GM18517 (cell line): ENCODE results near the gene STON1.
"Not testable (repeated sequence)": the region's sequence is repeated elsewhere in the genome, so short reads cannot be mapped to it uniquely, and the experiment has no call there.

ENCODE experiments used
- ATAC-seq: cut with Tn5 transposase; IDR thresholded peaks from one replicate; pipeline ENCODE4 v1.9.1; 2021; ENCODE audit warnings: mild to moderate bottlenecking, moderate library complexity; ENCODE audit not compliant: unreplicated experiment

The STON1 gene

DNA sequence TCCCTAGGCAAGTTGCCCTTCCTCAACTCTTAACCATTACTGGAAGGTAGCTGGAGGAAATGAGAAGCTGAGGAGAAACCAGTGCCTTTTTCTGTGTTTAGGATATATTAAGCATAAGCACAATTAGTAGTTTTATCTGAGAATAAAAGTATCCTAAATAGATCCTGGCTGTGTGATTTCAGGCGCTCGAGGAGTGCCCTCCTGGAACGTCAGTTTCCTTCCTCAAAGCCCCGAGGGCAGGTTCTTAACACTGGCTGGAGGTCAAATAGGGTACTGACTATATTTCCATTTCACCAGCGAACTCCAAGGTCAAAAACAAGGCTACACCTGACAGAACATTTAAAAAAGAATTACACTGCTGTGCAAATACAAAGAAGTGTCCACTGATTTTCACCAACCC, 1.5 kb upstream of the STON1 start:
- ATAC-seq = no peak

GRCh38 chr2:48529194-48529593, 760 bp upstream of the STON1 start:
- no peak for ATAC-seq

DNA sequence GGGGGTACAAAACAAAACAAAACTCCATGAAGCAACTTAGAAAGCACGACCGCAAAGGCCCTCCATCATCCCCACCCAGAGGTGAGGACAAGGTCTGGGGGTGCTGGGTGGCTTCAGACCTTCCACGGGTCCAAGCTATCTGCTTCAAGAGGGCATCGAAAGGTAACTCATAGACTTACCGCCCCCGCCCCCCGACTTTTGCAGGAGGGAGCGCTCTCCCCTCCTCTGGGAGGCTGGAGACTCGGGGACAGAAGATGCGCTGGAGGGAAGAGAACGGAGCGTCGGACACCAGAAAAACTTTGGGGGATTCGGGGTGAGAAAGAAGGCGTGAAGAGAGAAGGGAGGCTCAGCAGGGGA, 300 bp upstream of the STON1 start:
- no peak for ATAC-seq

DNA sequence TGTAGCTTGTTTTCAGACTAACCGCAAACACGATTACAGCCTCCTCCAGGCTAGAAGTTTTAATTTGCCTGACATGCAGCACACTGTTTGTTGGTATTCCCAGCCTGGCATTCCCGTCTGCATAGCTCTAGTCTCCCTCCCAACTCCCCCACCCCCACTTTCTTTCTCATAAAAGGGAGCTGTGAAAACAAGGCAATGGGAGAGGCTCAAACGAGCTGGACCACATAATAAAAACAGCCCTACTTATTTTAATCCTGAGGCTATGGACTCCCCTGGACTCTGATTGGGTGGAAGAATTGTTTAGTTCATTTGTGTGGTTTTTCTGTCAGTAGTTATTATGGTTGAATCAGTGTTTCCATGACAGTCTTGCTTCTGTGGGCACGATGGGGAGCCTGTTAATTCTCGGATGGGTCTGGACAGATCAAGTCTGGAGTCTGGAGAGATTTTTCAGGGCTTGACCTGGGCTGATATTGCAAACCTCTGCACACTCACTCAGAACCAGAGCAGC, 1.2 kb downstream of the STON1 start:
- ATAC-seq = no peak

- no peak for ATAC-seq
These were observed 2.2 kb downstream of the STON1 start for GRCh38 chr2:48532174-48532573.

GRCh38 chr2:48532824-48533223, 2.9 kb downstream of the STON1 start:
- no peak for ATAC-seq

DNA sequence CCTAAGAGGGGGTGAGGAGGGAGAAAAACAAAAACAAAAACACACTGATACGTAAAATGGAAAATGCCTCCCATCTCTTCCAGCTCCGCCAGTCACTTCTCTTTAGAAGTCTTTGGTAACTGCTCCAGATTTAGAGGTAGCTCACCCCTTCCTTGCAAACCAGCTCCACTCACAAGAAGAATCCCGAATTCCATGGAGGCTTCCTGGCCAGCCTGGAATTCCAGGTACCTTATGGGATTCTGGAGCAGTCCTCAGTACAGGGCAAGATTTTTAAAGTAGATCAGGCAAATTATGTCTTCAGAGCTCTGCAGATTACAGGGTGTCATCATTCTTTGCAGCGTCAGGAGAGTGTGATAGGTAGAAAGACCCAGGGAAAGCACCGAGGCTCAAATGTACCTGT, 4.8 kb downstream of the STON1 start:
- ATAC-seq = no peak

DNA sequence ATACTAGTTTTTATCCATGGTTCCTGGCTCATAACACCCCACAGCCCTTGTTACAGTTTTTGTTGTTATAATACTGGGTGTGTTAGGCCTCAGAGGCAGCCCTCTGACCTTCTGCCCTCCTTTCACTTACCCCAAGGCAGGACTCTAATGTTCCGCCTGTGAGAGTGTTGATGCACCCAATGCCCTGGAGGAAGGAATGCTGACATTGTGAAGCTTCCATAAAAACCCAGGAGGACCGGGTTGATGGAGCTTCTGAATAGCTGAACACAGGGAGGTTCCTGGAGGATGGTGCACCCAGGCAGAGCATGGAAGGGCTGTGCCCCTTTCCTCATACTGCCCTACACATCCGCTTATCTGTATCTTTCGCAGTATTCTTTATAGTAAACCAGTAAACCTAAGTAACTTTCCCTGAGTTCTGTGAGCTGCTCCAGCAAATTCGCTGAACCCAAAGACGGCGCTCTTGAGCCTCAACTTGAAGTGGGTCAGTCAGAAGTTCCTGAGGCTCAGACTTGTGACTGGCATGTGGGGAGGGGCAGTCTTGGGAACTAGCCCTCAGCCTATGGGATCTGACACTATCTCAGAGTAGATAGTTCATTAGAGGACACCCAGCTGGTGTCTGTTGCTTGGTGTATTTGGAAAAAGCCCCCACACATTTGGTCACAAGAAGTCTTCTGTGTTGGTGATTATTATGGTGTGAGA, 10.4 kb downstream of the STON1 start:
- no peak for ATAC-seq

DNA sequence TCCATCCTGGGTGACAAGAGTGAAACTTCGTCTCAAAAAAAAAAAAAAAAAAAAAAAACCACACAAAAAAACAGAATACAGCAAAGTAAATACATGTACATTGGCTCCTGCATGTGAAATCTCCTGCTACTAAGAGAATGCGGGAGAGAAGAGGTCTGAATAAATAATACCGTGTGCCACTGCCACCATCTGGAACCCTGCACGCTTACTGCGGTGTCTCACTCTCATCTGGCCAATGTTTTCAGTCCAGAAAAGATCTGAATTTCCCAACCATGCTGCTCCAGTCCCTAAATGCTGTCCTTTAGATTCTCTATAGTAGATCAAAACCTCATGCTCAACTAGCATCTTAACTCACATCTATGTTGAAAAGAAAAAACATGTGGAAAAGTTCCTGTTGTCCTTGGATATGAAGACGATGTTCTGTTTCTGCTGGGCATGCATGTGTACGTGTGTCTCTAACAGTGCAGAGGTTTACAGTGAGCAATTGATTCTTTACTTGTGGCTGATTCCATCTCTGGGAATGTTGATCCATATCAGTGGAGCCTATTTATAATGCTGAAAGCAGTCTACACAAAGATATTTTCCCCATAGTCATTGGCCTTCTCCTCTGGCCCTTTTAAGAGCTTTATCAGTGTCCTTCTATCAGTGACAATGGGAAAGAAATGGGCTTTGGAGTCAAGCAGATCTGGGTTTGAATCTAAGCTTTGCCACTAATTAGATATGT, 11.9 kb downstream of the STON1 start:
- ATAC-seq = no peak

- no peak for ATAC-seq
These were observed 13.9 kb downstream of the STON1 start for GRCh38 chr2:48543895-48544294.

- no peak for ATAC-seq
These were observed 15.3 kb downstream of the STON1 start for GRCh38 chr2:48545244-48545643.

GRCh38 chr2:48548840-48549239, 18.9 kb downstream of the STON1 start:
- ATAC-seq = no peak

- no peak for ATAC-seq
These were observed 20.0 kb downstream of the STON1 start for GRCh38 chr2:48549972-48550371.

DNA sequence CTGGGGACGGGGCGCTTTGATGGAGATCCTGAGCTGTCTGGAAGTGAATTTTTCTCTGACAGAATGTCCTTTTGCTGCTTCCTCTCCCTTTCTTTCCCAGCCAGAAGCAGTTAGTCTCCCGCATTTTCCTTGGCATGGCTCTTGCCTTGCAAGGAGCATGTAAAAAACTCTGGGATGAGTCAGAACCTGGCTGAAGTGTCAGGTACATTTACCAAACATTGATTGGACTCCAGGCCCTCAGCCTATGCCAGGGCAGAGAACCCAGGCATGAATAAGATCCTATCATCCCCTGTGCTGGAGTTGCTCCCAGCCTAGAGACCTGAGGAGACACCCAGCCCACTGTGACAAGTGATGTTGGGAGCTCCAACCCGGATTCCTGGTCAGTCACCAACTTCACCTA, 21.6 kb downstream of the STON1 start:
- ATAC-seq = no peak

GRCh38 chr2:48555071-48555470, 25.1 kb downstream of the STON1 start:
- not testable (repeated sequence) for ATAC-seq

GRCh38 chr2:48558456-48558855, 28.5 kb downstream of the STON1 start:
- no peak for ATAC-seq

- no peak for ATAC-seq
These were observed 30.7 kb downstream of the STON1 start for GRCh38 chr2:48560546-48561209.

- ATAC-seq = no peak
These were observed 32.3 kb downstream of the STON1 start for GRCh38 chr2:48562281-48562680.

DNA sequence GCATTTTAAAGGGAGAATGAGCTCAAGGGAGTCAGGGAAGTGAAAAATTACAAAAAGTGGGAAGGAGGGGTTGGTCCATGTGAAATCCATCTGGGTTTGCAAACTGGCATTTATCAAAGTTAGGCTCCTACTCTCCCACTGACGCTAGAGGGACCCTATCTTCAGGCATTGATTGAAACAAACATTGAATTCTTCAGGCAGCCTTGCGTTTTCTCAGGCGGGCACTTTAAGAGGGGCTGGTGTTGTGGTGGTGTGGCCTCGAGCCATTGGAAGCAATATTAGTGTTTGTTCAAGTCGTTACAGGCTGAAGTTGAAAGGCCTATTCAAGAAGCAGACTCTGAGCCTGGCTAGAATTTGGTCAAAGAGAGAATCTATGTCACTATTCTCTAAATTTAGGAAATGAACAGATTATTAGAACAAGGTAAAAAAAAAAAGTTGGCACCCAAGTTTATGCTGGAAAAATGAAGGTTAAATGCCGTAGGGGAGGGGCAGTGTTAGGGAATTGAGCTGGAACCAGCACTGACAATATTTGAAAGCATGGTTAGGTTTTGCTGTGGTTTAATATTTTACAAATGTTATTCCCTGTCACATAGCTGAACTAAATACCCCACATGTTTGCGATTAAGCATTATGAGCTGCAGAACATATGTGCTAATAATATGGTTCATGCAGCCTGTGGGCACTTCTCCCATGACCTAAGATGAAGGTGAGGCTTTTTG, 36.8 kb downstream of the STON1 start:
- no peak for ATAC-seq

- no peak for ATAC-seq
These were observed 37.7 kb downstream of the STON1 start for GRCh38 chr2:48567671-48568070.

- no peak for ATAC-seq
These were observed 38.6 kb downstream of the STON1 start for GRCh38 chr2:48568547-48568946.
